HEK293T (cell line): ENCODE measurements around the gene EXOSC3.
"Not testable (repeated sequence)": the region's sequence is repeated elsewhere in the genome, so short reads cannot be mapped to it uniquely, and the experiment has no call there.

ENCODE experiments used
- ARNT ChIP-seq: fragments of 450-650 bp; IDR thresholded peaks from 2 replicates; pipeline ENCODE4 v1.6.1; 2017; ENCODE audit warnings: mild to moderate bottlenecking
- BHLHE40 ChIP-seq: fragments of 450-650 bp; IDR thresholded peaks from 2 replicates; pipeline ENCODE4 v1.6.1; 2016; ENCODE audit warnings: mild to moderate bottlenecking, moderate library complexity, borderline replicate concordance
- CTBP1 ChIP-seq: fragments of 450-650 bp; IDR thresholded peaks from 2 replicates; pipeline ENCODE4 v1.6.1; 2016; ENCODE audit warnings: borderline replicate concordance
- FOXA1 ChIP-seq: fragments of 450-650 bp; IDR thresholded peaks from 2 replicates; pipeline ENCODE4 v1.6.1; 2016; ENCODE audit warnings: mild to moderate bottlenecking
- FOXK2 ChIP-seq: fragments of 450-650 bp; IDR thresholded peaks from 2 replicates; pipeline ENCODE4 v1.6.1; 2016; ENCODE audit warnings: mild to moderate bottlenecking
- SP1 ChIP-seq: fragments of 450-650 bp; IDR thresholded peaks from 2 replicates; pipeline ENCODE4 v1.6.1; 2017
- SUZ12 ChIP-seq: fragments of 450-650 bp; IDR thresholded peaks from 2 replicates; pipeline ENCODE4 v1.6.1; 2016; ENCODE audit warnings: mild to moderate bottlenecking
- TARDBP ChIP-seq: fragments of 450-650 bp; IDR thresholded peaks from 2 replicates; pipeline ENCODE4 v1.6.1; 2016
- ZNF384 ChIP-seq: fragments of 450-650 bp; IDR thresholded peaks from 2 replicates; pipeline ENCODE4 v1.6.1; 2016

- TF ChIP-seq SUZ12, BHLHE40, ARNT, ZNF384, TARDBP, SP1, FOXA1, CTBP1, FOXK2: not testable (repeated sequence)
Observed at GRCh38 chr9:37825174-37825573, 40.3 kb upstream of the EXOSC3 start.
